Activated CD8-positive, alpha-beta memory T cell treated with anti-CD3 and anti-CD28 coated beads for 48 hours (primary cell): ENCODE measurements around the gene CAPRIN1.
"Not testable (repeated sequence)": the region's sequence is repeated elsewhere in the genome, so short reads cannot be mapped to it uniquely, and the experiment has no call there.

Experiments
- DNase-seq, 3 experiments: peaks; one replicate each; pipeline ENCODE4 v3.0.0-alpha.2; 2020; ENCODE audit warnings: low read depth in 2 of 3, low spot score in 2 of 3

The CAPRIN1 gene

GRCh38 chr11:34050581-34051348 lies 766 bp upstream of the CAPRIN1 start:
- no peak for DNase-seq

DNA sequence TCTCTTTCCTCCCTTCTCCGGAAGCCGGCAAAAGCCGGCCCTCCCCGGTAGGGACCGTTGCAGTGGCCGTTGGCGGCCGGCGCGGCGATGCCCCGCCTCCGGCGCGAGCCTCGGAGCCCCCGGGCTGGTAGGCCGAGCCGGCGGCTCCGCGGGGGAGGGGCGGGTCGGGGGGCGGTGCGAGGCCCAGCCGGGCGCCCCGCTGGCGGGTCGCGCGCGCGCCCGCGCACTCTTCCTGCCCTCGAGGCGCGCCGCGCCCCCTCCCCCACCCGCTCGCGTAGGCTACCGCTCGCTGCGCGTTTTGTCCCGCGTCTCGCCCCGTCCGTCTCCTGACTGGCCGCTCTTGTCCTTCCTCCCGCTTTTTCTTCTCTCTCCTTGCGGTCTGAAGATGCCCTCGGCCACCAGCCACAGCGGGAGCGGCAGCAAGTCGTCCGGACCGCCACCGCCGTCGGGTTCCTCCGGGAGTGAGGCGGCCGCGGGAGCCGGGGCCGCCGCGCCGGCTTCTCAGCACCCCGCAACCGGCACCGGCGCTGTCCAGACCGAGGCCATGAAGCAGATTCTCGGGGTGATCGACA lies 591 bp downstream of the CAPRIN1 start:
- DNase-seq, result peak; percentile 77 to 83 (median 83)

- DNase-seq, result peak in 2 of 3 experiments; percentile 14 to 29
Observed at GRCh38 chr11:34052608-34053160, 1.2 kb downstream of the CAPRIN1 start.

DNA sequence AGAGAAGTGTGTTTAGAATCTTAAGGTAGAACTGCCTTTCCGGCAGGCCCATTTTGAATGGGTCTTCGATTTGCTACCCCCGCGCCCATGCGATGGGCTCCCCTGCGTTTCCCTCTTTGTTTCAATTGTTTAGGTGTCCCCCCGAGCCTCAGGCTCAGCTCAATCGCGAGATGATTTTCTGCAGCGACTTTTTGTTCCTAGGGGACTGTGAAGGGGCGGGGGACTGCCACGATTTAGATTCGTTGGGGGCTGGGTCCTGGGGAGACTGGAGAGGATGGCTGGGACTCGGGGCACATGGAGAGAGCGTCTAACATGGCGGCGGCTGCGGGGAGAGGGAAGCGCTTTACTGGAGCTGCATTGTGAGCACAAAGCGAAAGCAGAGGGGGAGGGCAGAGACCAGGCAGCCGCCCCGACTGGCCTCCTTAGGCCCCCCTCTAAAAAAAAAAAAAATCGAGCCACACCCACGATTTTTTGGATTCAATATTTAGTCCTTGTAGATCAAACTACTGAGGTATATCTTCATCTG lies 1.7 kb downstream of the CAPRIN1 start:
- DNase-seq, result peak; percentile 51 to 65 (median 55)

- not testable (repeated sequence) for DNase-seq
Observed at GRCh38 chr11:34054351-34054750, 2.8 kb downstream of the CAPRIN1 start.

DNA sequence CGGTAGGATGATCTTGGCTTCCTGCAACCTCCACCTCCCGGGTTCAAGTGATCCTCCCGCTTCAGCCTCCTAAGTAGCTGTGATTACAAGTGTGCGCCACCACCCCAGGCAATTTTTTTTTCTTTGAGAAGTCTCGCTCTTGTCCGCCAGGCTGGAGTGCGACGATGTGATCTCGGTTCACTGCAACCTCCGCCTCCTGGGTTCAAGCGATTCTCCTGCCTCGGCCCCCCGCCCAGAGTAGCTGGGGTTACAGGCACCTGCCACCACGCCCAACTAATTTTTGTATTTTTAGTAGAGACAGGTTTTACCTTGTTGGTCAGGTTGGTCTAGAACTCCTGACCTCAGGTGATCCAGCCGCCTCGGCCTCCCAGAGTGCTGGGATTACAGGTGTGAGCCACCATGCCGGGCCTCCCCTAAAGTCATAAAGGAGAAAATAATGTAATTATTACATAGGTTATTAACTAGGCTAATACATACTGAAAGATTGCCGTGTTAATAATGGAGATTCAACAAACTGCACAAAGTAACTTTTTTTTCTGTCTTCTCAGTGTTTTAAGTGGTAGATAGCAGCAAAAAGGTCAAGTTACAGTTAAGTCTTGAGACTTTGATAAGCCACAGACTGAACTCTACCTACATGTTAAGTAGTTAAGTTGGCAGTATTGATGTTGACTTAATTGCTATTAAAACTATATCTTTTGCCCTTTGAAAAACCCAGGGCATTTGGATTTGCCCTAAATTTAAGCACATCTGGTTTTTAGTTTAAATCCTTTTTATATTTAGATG lies 3.9 kb downstream of the CAPRIN1 start:
- no peak for DNase-seq

- DNase-seq, result no peak
Observed at GRCh38 chr11:34056672-34057071, 5.1 kb downstream of the CAPRIN1 start.

GRCh38 chr11:34063061-34063795 lies 11.7 kb downstream of the CAPRIN1 start:
- no peak for DNase-seq

- no peak for DNase-seq
Observed at GRCh38 chr11:34064291-34064690, 12.8 kb downstream of the CAPRIN1 start.

DNA sequence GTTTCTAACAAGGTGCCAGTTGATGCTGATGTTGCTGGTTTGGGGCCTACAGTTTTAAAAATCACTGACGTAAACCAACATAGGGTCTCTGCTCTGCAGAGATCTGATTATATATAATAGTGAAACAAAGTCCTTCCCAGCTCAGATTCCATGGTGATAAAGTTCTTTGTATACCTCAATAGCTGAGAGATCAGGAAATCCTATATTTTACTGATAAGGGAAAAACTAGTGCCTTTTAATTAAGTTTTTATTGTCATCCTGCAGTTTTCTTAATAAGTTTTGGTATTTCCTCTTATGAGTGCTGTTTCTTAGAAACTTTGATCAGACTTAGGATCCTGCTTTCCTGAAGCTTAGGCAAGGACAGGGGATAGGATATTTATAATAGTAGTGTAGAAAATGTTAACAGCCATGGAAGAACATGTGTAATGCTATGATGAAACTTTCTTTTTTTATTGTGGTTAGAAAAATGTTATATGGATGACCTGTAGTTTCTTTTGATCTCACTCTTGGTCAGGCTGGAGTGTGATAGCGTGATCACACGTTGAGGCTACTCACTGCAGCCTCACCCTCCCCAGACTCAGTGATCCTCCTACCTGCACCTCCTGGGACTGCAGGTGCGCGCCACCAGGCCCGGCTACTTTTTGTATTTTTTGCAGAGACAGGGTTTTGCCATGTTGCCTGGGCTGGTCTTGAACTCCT lies 14.1 kb downstream of the CAPRIN1 start:
- DNase-seq, result no peak

DNA sequence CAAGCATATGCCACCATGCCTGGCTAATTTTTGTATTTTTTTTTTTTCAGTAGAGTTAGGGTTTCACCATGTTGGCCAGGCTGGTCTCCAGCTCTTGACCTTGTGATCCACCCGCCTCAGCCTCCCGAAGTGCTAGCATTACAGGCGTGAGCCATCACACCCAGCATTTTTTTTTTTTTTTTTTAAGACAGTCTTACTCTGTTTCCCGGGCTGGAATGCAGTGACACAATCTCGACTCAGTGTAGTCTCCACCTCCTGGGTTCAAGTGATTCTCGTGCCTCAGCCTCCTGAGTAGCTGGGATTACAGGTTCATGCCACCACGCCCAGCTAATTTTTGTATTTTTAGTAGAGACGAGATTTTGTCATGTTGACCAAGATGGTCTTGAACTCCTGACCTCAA lies 15.2 kb downstream of the CAPRIN1 start:
- DNase-seq, result not testable (repeated sequence)

DNA sequence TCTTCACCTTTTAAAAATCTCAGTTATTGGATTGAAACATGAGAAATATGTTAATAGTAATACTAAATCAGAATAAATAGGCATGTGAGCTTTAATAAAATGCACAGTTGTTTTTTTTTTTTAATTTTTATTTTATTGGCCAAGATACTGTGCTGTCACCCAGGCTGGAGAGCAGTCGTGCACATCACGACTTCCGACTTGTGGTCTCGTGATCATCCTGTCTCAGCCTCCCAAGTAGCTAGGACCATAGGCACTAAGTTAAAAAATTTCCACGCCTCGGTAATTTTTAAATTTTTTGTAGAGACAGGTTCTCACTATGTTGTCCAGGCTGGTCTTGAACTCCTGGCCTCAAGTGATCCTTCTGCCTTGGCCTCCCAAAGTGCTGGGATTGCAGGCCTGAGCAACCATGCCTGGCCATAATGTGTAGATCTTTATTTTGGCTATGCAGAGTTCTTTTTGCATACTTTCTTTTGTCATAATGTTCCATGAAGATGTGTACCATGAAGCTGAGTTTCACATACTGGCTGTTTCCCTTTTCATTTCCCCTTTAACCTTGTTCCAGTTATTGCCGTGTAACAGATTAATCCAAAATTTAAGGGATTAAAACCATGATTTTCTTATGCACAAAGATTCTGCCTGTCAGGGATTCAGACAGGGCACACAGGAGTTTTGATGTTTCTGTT lies 16.0 kb downstream of the CAPRIN1 start:
- DNase-seq, result no peak

GRCh38 chr11:34068111-34068510 lies 16.6 kb downstream of the CAPRIN1 start:
- DNase-seq, result no peak

DNA sequence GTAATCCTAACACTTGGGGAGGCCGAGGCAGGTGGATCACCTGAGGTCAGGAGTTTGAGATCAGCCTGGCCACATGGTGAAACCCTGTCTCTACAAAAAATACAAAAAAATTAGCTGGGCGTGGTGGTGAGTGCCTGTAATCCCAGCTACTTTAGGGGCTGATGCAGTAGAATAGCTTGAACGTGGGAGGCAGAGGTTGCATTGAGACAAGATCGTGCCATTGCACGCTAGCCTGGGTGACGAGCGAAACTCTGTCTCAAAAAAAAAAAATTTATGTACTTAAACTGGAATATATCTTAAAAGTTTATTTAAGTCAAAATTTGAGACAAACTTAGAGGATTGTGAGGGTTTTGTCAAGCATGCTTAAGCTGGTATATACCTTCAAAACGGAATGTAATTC lies 19.8 kb downstream of the CAPRIN1 start:
- DNase-seq, result not testable (repeated sequence)

DNA sequence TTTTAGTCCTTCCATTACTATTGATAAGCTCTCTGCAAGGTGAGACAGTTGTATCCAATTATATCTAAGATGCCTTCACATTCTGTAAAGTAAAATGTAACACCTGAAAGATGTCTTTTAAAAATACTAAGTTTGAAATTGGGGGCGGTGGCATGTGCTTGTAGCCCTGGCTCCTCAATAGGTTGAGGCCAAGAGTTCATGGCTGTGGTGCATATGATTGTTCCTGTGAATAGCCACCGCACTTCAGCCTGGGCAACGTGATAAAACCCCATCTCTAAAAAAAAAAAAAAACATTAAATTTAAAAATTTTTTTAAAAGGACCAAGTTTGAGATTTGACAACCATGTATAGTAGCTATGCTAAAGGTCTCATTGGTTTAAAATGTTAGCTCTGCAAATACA lies 20.5 kb downstream of the CAPRIN1 start:
- no peak for DNase-seq

DNA sequence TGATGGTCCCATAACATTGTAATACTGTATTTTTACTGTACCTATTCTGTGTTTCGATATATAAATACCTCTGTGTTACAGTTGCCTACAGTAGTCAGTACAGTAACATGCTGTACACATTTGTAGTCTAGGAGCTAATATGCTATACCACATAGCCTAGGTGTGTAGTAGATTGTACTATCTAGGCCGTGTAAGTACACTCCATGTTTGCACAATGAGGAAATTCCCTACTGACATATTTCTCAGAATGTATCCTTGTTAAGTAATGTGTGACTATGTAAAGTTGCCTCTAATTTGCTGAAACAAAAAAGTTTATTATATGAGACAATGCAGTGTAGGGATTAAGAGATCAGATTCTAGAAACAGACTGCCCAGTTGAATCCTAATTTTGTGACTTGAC lies 21.3 kb downstream of the CAPRIN1 start:
- DNase-seq, result no peak

DNA sequence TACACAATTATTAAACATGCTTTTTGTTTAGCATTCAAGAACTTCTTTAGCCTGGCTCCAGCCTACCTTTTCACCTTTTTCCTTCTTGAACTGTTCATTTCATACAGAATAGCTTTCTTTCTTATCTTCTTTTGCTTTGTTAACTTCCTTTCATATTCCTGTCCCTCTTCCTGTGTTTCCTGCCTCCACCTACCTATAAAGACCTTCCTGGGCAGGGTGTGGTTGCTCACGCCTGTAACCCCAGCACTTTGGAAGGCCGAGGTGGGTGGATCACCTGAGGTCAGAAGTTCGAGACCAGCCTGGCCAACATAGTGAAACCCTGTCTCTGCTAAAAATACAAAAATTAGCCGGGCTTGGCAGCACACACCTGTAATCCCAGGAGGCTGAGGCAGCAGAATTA lies 22.9 kb downstream of the CAPRIN1 start:
- no peak for DNase-seq

GRCh38 chr11:34075178-34075820 lies 23.8 kb downstream of the CAPRIN1 start:
- DNase-seq, result no peak

GRCh38 chr11:34080609-34081008 lies 29.1 kb downstream of the CAPRIN1 start:
- DNase-seq, result no peak
